HL-60 (cell line): Measurements from ENCODE around the gene ENTPD7.

ENCODE experiments used
- DNase-seq, 2 experiments: peaks; one replicate each; pipeline ENCODE4 v3.0.0-alpha.2; 2010 to 2020; ENCODE audit warnings: low read depth in 1 of 2, low spot score in 1 of 2
- H3K27ac ChIP-seq: fragments of 250-450 bp; sonication (Bioruptor Pico); replicated peaks from 2 replicates; pipeline ENCODE4 v1.5.1; 2020; ENCODE audit warnings: mild to moderate bottlenecking, moderate library complexity
- H3K27me3 ChIP-seq: fragments of 250-450 bp; sonication (Bioruptor Pico); 2 replicates; pipeline ENCODE4 v1.5.1; 2021; ENCODE audit warnings: mild to moderate bottlenecking, moderate library complexity; ENCODE audit not compliant: insufficient read depth, poor library complexity, severe bottlenecking
- H3K4me3 ChIP-seq: replicated peaks from 2 replicates; pipeline ENCODE4 v1.5.1; 2011; ENCODE audit warnings: mild to moderate bottlenecking, control low read depth, low read length; ENCODE audit not compliant: insufficient read depth
- GABPA ChIP-seq: IDR thresholded peaks from 2 replicates; pipeline ENCODE4 v1.6.1; 2012; ENCODE audit warnings: low read depth
- POLR2AphosphoS5 ChIP-seq: IDR thresholded peaks from 2 replicates; pipeline ENCODE4 v1.6.1; 2012; ENCODE audit warnings: low read depth
- REST ChIP-seq: IDR thresholded peaks from 2 replicates; pipeline ENCODE4 v1.6.1; 2012; ENCODE audit warnings: low read depth; ENCODE audit not compliant: insufficient replicate concordance
- SPI1 ChIP-seq: IDR thresholded peaks from 2 replicates; pipeline ENCODE4 v1.6.1; 2012; ENCODE audit warnings: low read depth, mild to moderate bottlenecking, borderline replicate concordance
- long read RNA-seq: library from polyadenylated mRNA; unstranded; transcript quantifications from one replicate; pipeline ENCODE4 v2.0.0, GENCODE V29; 2020
- TF ChIP-seq, protein P1 (sequence below): IDR thresholded peaks from one replicate; pipeline ENCODE4 v1.5.1; 2011; ENCODE audit warnings: low read length, control low read depth, inconsistent platforms; ENCODE audit not compliant: insufficient read depth

Gene ENTPD7, protein sequence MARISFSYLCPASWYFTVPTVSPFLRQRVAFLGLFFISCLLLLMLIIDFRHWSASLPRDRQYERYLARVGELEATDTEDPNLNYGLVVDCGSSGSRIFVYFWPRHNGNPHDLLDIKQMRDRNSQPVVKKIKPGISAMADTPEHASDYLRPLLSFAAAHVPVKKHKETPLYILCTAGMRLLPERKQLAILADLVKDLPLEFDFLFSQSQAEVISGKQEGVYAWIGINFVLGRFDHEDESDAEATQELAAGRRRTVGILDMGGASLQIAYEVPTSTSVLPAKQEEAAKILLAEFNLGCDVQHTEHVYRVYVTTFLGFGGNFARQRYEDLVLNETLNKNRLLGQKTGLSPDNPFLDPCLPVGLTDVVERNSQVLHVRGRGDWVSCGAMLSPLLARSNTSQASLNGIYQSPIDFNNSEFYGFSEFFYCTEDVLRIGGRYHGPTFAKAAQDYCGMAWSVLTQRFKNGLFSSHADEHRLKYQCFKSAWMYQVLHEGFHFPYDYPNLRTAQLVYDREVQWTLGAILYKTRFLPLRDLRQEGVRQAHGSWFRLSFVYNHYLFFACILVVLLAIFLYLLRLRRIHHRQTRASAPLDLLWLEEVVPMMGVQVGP
- long read RNA-seq, partial matches to known transcripts: 1 of 21 reads
- long read RNA-seq, other reads (novel, unspliced or antisense): 16 of 21 reads

GRCh38 chr10:99659031-99659867 lies at the start of gene ENTPD7:
TSS of gene ENTPD7 (plus strand) at chr10:99659509. CDS start at chr10:99659957, 448 bp downstream.
- peak within 1 kb of the TSS; percentile 85 for H3K27ac ChIP-seq

GRCh38 chr10:99610221-99610620 lies 49.1 kb upstream of the ENTPD7 start:
- Histone ChIP-seq H3K4me3 (no peak overlapping the region), H3K27ac (no peak overlapping the region), H3K27me3 (no peaks in the 10 kb centered on the region)
- no peak for DNase-seq
- TF ChIP-seq SPI1 (peak; percentile 26), POLR2AphosphoS5 (no peak)

More at GRCh38 chr10:99659031-99659867, at the start of gene ENTPD7:
- H3K27me3 ChIP-seq: no peaks in the 10 kb centered on the region
- peak; percentile 91 to 96 for DNase-seq
- TF ChIP-seq SPI1 (no peak), GABPA (peak; percentile 38; the same call in 1 of the 2 replicates)
- peak within 1 kb of the TSS; percentile 97 for H3K4me3 ChIP-seq

- Histone ChIP-seq H3K27ac (no peak overlapping the region), H3K27me3 (no peaks in the 10 kb centered on the region), H3K4me3 (no peak overlapping the region)
- TF ChIP-seq, protein P1, sequence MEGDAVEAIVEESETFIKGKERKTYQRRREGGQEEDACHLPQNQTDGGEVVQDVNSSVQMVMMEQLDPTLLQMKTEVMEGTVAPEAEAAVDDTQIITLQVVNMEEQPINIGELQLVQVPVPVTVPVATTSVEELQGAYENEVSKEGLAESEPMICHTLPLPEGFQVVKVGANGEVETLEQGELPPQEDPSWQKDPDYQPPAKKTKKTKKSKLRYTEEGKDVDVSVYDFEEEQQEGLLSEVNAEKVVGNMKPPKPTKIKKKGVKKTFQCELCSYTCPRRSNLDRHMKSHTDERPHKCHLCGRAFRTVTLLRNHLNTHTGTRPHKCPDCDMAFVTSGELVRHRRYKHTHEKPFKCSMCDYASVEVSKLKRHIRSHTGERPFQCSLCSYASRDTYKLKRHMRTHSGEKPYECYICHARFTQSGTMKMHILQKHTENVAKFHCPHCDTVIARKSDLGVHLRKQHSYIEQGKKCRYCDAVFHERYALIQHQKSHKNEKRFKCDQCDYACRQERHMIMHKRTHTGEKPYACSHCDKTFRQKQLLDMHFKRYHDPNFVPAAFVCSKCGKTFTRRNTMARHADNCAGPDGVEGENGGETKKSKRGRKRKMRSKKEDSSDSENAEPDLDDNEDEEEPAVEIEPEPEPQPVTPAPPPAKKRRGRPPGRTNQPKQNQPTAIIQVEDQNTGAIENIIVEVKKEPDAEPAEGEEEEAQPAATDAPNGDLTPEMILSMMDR: no peak
- TF ChIP-seq POLR2AphosphoS5: no peak
- no peak for TF ChIP-seq GABPA
- TF ChIP-seq REST: no peak
- no peak for TF ChIP-seq SPI1
- DNase-seq: no peak
These were observed 48.0 kb upstream of the ENTPD7 start for GRCh38 chr10:99611326-99611725.

- Histone ChIP-seq H3K4me3 (no peak overlapping the region), H3K27me3 (no peaks in the 10 kb centered on the region), H3K27ac (no peak overlapping the region)
- TF ChIP-seq REST: no peak
- TF ChIP-seq, protein P1: peak; percentile 68
- peak in 1 of 2 experiments; percentile 51 for DNase-seq
These were observed 47.0 kb upstream of the ENTPD7 start for GRCh38 chr10:99612167-99612831.
